ENCODE data around the gene SLC16A10.

DNA sequence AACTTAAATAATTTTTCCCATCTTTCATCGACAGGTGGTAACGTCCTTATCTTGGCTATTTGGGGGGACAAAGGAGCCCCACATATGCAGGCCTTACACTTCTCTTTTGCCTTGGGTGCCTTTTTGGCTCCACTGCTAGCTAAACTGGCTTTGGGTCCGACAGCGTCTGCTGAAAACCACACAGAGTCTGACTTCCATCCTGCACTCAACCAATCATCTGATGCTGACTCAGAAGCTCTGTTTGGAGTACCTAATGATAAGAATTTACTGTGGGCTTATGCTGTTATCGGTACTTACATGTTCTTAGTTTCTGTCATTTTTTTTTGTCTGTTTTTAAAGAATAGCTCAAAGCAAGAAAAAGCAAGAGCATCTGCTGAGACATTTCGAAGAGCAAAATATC lies 178.5 kb downstream of the SLC16A10 start:
- TF ChIP-seq L3MBTL2 (conservative IDR thresholded peaks at IDR 0.05): no peak
- no peak for TF ChIP-seq FOXM1 (IDR thresholded peaks at IDR 0.05; ENCODE audit: borderline replicate concordance)
- TF ChIP-seq SUZ12 (IDR thresholded peaks at IDR 0.05): no peak
- no peak for TF ChIP-seq BHLHE40 (IDR thresholded peaks at IDR 0.05; ENCODE audit: borderline replicate concordance)
- TF ChIP-seq SP1 (IDR thresholded peaks at IDR 0.05): no peak
- TF ChIP-seq ELF4 (IDR thresholded peaks at IDR 0.05): no peak
- TF ChIP-seq ZNF384 (IDR thresholded peaks at IDR 0.05): no peak
- no peak for TF ChIP-seq FOXA1 (IDR thresholded peaks at IDR 0.05)
- no peak for TF ChIP-seq TARDBP (IDR thresholded peaks at IDR 0.05)
- no peak for TF ChIP-seq LEF1 (IDR thresholded peaks at IDR 0.05; ENCODE audit: borderline replicate concordance)
